HL-60/S4 treated with phorbol 12-myristate 13-acetate at 8.2 ng/mL for 4 days and 3 days (cell line): ENCODE measurements around the gene SH3RF3.

Experiments used
- in situ Hi-C: fragments of 300-500 bp; cut with MboI; formaldehyde crosslinking; loops from 2 replicates; pipeline ENCODE4 v1.15.0; 2022; ENCODE audit warnings: low sequenced_read_pairs

The SH3RF3 gene

DNA sequence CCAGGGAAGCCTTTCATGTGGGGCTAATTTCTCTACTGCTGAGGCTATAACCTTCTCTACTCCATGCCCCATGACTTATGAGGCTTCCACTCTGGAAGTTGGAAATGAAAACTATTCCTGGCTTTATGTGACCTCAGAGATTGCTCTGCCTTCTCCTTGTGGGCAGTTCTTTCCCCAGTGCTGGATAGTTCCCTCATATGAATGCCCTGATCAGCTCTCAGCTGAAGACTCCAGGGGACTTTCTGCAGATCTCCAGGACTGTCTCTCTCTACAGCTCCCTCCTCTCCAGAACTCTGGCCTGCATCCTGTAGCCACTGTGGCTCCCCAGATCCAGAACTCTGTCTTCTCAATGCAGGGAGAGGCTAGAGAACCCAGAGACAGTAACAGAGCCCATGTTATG lies 249.7 kb downstream of the SH3RF3 start:
- in situ Hi-C loops: no loop called here

DNA sequence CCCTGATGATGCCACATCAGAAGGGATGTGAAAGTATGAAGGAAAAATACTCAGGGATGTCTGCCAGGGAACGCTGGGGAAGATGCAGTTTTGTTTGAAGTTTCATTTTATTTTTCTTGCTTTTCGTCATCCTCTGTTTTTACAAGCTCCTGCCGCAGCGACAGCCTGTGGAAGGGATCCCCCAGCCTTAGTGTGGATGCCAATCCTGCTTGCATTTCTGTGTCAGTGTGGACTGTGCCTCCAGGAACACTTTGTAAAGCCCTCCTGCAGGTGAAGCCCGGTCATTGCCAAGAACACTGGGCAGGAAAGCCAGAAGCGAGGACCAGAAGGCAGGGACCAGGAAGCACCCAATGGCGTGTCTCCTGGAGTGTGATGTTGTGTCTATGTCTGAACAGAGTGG lies 250.5 kb downstream of the SH3RF3 start:
- in situ Hi-C loops: no loop called here

DNA sequence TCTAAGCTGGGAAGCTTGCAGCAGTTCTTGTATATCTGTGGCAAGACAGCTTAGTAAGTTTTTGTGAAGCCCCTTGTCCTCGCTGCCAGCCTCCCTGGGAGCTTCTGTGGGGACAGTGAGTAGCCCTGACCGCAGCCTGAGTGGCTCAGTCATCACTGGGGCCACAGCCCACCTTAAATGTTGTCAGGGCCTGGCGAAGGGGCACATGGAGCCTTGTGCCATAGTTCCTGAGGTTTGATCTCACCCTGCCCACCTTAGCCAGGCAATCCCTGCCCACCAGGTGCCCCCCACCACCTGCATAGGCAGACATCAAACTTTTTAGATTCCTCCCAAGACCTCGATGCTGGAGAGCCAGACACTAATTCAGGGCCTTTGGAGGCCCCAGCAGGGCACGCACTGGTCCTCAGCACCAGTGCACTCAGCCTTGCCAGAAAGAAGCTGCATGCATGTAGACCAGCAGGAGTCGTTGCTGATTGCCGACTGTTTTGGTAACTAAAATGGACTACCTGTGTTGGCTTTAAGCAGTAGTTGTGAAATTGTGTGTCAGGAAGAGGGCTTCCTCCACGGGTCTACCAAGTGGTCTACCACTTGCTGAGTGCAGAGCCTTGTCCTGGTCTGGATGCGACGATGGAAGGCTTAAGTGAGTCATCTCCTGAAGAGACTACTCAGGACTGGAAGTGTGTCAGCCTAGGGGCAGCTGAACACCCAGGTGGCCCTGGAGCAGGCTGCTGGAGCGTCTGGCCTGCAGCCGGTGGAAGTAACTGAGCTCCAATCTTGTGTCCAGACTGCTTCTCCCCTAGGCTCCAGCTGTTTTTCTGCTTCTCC lies 251.7 kb downstream of the SH3RF3 start:
- in situ Hi-C loops: no loop called here

DNA sequence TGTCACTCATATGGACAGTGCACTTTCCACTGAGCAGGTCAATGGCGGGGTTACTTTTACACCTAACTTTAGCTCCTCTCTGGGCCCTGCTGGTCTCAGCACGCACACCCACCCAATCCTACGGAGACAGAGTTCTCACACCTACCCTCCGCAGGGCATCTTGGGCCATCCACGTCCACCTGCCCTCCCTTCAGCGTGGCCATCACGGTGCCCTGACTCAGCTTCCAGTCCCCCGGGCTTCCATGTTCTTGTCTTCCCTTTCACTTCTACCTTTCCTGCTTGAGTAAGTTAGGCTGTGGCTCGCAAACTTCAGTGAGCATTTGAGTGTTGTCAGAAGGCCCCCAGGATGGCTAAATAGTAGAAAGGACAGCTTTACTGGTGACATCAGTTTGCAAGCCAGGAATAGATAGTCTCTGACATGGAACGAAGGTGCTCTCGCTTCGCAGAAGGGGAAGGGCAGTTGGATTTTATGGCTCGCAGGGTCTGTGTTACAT lies 252.4 kb downstream of the SH3RF3 start:
- in situ Hi-C loops: no loop called here

DNA sequence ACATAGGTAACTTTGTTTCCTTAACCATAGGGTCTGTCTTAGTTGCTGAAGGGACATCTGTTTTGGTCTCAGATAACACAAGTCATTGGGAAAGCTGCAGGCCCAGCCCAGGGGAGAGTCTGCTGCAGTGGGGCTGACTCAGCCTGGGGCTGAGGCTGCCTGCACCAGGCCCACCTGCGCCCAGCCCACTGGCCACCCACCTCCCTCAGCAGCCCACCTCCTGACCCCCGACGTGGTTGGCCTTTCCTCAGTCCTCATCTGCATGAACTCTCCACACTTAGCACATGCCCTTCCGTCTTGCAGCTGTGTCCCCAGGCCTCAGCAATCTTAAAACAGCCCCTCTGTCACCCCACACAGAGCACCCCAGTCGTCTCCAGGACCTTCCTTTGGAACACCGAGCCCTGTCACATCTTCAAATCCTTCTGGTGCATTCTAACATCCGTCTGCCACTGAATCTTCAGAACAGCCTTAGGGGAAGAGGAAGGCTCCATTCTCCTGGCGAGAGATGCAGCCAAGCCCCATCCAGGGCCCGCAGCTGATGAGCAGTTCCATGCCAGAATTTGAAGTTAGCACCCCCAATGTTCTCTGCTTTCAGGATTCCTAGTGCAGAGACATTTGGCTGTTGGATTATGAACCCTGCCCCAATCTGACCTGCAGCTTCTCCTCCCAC lies 253.4 kb downstream of the SH3RF3 start:
- in situ Hi-C loops: no loop called here

DNA sequence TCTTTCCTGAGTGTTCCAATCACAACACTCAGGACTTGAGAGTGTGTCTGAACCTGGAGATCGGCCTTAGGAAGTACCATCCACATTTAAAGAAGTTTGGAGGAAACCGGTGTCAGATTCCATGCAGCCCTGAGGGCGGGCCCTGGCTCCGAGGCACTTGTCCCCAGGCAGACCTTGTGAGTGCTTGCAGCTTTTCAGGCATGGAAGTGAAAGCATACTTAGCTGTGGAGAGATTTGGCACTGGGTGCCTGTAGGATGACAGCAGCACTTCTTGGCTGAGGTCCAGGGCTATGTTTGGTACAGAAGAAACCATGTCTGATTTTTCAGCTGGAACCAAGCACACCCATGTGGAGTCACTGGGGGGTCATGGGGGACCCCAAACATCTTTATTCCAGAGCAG lies 253.9 kb downstream of the SH3RF3 start:
- in situ Hi-C loops: no loop called here

DNA sequence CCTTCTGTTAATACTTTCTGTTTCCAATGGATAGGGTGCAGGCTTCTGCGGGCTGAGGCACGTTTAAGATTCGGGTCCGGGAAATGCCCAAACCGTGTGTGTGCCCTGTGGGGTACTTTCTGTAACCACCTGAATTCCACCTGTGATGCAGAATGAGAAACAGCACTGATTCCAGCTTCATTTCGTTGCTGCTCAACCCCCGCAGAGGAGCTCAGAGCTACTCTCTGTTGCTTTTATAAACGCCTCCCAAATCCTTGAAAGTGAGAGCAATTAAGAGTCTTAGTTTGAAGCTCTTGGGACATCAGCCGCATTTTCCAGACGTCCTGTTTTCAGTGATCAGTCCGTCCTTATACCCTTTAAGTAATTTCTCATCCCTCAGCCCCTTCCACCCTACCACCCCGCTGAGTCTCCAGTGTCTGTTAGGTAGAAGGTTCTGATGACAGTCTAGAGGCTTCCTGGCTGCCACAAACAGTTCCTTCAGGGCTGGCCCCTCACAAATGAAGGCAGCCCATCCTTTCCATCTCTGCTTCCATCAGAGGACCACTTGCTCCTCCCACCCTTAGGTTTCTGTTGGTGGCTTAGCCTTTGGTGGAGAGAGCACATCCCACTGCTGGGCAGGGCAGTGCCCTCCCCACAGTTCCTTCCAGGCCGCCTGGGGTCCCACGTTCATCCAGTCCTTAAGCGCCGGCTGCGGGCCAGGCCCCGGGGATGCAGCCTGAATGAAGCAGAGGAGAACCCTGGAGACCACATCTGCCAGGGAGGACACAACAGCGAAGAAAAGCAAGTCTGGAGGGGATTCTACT lies 254.7 kb downstream of the SH3RF3 start:
- in situ Hi-C loops: no loop called here

DNA sequence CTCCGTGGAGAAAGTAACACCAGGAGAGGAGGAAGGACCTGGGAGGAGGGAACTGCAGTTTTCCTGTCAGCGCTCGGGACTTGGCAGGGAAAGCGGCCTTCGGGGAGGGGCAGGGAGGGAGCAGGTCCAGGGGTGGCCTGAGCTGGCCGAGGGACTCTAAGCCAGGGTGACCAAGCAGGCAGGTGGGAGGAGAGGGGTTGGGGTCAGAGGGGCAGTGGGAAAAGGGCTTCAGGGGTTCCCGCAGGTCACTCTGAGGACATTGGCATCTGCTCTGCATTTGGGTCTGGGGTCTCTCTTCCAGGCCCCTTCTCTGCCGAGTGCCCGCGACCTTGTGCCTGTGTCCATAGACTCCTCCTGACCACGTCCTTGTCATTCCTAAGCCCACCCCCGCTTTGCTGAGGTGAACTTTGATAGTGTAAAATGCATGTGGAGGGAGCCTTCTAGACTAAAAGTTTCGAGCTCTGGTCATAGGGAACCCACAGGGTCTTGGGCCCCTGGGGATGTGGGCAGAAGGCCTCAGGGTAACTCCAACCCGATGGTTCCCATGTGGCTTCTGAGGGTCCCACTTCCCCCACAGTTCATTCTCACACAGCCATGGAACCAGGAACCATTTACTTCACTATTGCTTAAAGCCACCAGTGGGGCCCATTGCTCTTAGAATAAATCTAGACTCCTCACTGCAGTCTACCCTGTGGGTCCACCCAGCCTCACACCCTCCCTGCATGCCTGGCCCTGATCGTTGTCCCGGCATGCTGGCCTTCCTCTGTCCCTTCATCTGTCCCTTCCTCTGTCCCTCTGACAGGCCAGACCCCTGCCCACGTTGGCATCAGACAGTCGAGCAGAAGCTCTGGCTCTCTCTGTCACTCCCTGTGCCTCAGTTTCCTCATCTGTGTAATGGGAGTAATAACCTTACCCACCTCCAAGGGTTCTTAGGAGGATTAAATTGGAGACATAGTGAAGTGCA lies 255.6 kb downstream of the SH3RF3 start:
- in situ Hi-C loops: no loop called here

DNA sequence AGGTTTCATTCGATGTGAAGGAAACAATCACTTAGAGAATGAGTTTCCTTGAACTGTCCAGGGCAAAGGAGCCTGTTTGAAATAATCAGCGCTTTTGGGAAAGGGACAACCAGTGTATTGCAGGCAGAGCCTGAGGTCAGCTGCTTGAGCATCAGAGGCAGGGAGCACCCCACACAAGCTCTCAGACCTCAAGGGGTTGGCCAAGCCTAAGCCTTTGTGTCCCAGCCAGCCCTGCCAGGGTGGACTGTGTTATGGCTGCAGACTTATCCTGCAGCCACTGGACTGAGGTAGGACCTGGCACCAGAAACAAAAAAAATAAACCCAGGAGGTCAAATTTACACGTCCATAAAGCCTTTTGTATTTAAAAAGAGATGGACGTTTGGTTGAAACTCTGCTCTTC lies 256.5 kb downstream of the SH3RF3 start:
- in situ Hi-C loops: no loop called here

DNA sequence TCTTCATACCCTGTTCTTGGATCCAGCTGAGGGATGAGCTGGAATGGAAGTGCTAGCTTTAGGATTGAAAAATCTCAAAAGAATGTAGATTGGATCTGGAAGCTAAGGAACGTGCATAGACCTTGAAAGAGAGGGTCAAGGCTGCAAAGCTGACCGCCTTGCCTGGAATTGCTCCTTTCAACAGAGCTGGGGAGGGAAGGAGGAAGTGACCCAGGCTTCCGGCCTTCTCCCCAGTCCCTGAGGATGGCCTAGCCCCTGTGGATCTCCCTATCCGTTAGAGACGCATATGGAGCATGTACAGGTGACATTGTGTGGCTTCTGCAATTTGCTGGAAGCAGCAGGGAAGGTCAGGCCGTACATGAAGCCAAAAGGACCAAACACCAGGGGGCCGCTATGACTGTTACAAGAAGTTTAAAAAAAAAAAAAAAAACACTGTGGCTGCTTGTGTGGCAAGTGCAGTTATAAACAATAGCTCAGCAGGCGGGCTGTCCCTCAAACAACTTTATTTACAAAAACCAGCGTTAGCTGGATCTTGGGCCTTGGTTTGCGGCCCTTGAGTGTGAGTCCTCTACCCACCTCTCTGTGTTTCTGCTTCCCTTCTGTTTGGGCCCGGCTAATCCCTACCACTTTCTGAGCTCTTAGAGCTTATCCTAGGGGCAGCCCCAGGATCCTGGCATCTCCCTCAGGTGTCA lies 257.1 kb downstream of the SH3RF3 start:
- in situ Hi-C loops: no loop called here

DNA sequence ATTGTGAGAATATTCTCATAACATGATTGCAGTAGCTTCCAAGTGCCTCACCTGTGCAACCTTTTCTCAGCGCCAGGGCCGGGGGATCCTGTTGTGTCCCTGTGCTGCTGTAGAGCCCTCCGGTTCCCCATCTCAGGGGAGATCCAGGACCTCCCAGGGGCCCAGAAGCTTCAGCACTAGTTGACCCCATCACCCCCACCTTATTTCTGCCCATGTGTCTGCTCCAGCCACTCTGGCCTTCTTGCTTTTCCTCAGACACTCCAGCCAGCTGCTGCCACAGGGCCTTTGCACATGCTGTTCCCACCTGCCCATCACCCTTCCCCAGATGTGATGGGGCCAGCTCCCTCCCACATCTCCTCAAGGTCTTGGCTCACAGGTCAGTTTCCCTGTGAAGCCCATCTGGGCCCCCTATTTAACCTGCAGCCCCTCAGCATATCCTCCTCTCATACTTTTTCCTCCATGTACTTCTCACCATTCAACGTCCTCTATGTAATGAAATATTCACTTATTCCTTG lies 258.3 kb downstream of the SH3RF3 start:
- in situ Hi-C loops: no loop called here

DNA sequence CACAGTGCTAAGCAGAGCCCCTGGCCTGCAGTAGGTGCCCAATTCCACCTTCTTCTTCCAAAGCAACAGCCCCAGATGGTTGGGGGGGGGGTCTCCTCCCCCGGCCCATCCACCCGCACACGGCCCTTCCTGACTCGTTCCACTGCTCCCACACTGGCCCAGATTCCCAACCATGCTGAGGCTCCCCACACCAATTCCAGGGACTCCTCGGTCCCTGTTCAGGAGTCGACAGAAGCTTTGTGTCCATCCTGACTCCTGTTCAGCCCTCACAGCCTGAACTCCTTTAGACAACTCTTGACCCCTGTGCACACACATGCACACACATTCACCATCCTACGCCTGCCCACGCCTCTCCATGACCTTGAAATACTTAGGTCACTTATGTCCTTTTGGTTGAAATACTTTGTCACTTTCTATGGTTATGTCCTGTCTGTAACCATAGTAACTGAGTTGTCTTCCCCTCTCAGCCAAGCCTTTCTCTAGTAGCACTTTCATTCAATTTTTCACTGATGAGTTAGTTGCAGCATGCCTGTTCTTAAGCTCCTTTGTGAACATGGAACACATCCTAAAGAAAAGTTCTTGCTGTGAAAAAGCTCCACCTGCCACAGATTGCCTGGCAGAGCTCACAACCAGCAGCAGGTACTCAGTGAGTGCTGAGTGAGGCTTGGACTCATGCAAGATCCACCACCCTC lies 258.9 kb downstream of the SH3RF3 start:
- in situ Hi-C loops: no loop called here

DNA sequence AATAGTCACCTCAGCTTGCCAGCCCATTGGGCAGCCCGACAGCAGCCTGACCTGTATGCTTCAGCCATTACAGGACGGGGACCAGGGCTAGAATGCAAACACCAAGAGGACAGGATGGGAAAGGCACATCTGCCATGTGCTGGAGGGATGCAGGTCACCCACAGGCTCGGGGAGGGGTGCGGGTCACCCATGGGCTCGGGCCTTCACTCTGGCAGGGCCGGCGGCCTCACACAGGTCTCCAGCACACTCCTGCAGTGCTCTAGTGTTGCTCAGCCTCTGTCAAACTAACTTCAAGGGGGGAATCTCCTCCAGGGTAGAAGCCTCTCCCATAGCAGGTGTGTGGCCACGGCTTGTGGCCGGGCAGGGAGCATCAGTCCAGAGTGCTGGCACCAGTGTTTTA lies 262.2 kb downstream of the SH3RF3 start:
- in situ Hi-C loops: no loop called here

DNA sequence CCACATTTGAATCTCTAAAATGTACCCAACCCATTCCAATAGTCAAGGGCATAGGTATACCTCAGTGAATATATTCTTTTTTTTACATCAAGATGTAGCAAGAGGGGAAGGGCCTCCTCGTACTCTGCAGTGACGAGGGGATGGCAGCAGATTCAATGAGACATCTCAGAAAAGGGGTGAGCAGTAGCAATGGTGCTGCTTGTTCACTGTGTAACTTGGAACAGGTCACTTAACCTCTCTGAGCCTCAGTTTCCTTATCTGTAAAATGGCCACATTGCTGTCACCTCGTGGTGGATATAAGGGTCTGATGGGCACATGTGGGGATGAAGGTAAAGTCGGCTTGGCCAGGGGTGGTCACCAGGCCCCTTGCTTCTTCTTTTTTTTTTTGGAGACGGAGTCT lies 263.1 kb downstream of the SH3RF3 start:
- in situ Hi-C loops: no loop called here

DNA sequence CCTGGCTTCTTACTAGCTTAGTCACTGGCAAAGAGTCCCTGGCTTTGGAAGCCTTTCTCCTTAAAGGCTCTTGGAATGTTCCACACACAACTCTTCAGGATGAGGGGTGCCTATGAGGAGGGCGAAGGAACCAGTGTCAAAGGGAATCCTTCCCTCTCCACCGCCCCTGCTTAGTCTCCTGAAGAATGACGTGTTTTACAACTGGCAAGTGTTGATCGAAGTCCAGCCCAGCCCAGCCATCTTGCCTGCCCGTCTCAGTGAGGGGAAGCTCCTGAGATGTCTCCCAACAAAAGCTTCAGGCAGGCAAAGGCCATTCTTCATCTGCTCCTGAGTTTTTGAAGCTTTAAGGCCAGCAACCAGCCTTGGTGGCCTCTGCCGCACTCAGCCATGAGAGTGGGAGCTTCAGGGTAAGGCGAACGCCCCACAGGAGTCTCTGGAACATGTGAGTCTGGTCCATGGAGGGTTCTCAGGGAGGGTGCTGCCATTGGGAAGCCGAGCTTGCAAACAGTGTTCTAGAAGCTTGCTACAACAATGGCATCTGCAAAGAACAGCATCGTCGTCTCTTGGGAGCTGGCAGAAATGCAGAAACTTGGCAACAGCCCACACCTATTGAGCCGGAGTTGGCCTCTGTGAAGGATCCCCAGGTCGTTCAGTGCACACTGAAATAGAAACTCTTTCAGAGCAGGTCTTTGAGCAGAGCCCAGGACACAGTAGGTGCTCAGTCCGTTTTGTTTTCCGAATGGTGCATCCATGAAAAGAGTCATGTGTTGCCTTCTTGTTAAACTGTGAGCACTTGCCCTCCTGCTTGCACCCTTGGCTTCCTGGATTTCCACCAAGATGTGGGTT lies 264.0 kb downstream of the SH3RF3 start:
- in situ Hi-C loops: no loop called here

DNA sequence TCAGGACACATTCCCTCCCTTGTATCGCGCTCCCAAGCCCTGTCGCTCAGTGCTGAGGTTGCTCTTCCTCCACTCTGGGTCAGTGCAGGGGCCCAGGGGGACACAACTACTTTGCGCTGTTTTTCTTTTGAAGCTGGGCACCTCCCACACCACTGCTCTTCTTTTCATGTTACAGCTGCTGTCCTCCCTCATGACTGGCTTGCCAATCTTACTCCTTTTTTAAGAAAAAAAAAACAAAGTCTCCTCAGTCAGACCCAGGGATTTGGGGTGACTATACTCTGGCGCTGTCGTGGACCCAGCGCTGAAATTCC lies 264.6 kb downstream of the SH3RF3 start:
- in situ Hi-C loops: no loop called here

DNA sequence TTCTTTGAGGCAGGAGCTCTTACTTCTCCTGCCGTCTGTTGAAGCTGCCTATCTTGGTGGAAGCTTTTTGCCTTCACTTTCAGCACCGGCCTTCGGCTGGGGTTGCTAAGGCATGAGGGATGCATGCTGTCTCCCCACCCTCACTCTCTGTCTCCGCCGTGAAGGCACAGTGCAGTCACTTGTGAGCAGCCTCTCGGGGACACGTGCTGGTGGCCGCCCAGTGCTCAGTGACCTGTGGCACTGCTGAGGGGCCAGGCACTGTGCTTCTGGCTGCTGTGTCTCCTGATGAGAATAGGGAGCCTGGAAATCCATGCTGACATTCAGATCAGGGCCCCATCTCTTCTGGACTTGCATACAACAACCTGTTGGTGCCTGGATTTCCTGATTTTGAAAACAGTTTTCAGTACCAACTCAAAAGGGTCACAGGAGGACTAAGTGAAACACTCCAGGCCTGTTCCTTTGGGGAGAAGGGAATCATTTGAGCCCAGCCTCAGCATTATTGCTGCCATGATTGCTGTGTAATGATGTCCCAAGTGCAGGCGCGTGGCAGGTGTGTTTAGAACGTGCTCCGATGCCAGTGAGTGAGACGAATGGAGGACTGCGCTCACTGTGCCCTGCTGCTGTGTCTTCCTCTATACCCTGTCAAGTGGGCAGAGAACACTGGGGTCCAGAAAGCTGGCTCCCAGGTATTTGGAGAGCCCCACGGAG lies 266.6 kb downstream of the SH3RF3 start:
- in situ Hi-C loops: no loop called here
